SK-N-SH (cell line): Measurements from ENCODE around the gene ZNF217. TPM values are rescaled to one million over a fixed set of nuclear protein-coding genes. Genes with fewer than 3 reads are reported as not detected.
"Not testable (repeated sequence)": the region's sequence is repeated elsewhere in the genome, so short reads cannot be mapped to it uniquely, and the experiment has no call there.

Experiments used
- CTCF ChIA-PET: fragments of 300-600, 350-600 bp; formaldehyde crosslinking; extraction: SDS; loops from one replicate; lab custom pipeline; 2021; lab: Yijun Ruan, JAX
- POLR2A ChIA-PET: fragments of 350-600 bp; sonication (Branson Sonifier 250); formaldehyde crosslinking; extraction: SDS; loops from one replicate; lab custom pipeline; 2020; ENCODE audit warnings: antibody characterized with exemption, inconsistent platforms; lab: Yijun Ruan, JAX
- DNase-seq: peaks from one replicate; pipeline ENCODE4 v3.0.0; 2012
- H2AFZ ChIP-seq: fragments of 200-600 bp; sonication (generic); 2 replicates; pipeline ENCODE4 v1.8.1; 2016; ENCODE audit warnings: antibody characterized with exemption, mild to moderate bottlenecking, low read depth
- H3F3A ChIP-seq: fragments of 200-600 bp; sonication (generic); replicated peaks from 2 replicates; pipeline ENCODE3; 2016; ENCODE audit warnings: antibody characterized with exemption, mild to moderate bottlenecking; ENCODE audit not compliant: insufficient read depth
- H3K27ac ChIP-seq, 2 experiments: fragments of 200-500 bp in 1 of 2; fragments of 200-600 bp in 1 of 2; sonication (Bioruptor generic) in 1 of 2; sonication (generic), shearing (Covaris generic) in 1 of 2; 2 replicates each; pipeline versions ENCODE4 v1.5.1 to v1.6.1; 2014 to 2016; ENCODE audit warnings: low read depth in 2 of 2, inconsistent platforms in 1 of 2, low read length in 1 of 2, mild to moderate bottlenecking in 1 of 2, mixed read lengths in 1 of 2
- H3K27me3 ChIP-seq: fragments of 200-600 bp; sonication (generic), shearing (Covaris generic); 2 replicates; pipeline ENCODE4 v1.6.1; 2016; ENCODE audit warnings: mixed run types; ENCODE audit not compliant: insufficient read depth
- H3K36me3 ChIP-seq, 2 experiments: fragments of 200-500 bp in 1 of 2; fragments of 200-600 bp in 1 of 2; sonication (Bioruptor generic) in 1 of 2; sonication (generic) in 1 of 2; replicated peaks in 1 of 2; 2 replicates each; pipeline versions ENCODE3 to v1.5.1; 2014 to 2016; ENCODE audit warnings: low read length in 1 of 2, mild to moderate bottlenecking in 1 of 2; ENCODE audit not compliant: insufficient read depth in 2 of 2, control insufficient read depth in 1 of 2
- H3K4me1 ChIP-seq, 2 experiments: fragments of 200-500 bp in 1 of 2; fragments of 200-600 bp in 1 of 2; sonication (Bioruptor generic) in 1 of 2; sonication (generic), shearing (Covaris generic) in 1 of 2; 2 replicates each; pipeline versions ENCODE4 v1.5.1 to v1.6.1; 2014 to 2016; ENCODE audit warnings: low read depth in 1 of 2, low read length in 1 of 2, mixed run types in 1 of 2; ENCODE audit not compliant: insufficient read depth in 2 of 2, control insufficient read depth in 1 of 2
- H3K4me2 ChIP-seq: fragments of 200-600 bp; sonication (generic), shearing (Covaris generic); 2 replicates; pipeline ENCODE4 v1.6.1; 2017; ENCODE audit warnings: mixed run types
- H3K4me3 ChIP-seq, 2 experiments: fragments of 200-500 bp in 1 of 2; fragments of 200-600 bp in 1 of 2; sonication (Bioruptor generic) in 1 of 2; sonication (generic), shearing (Covaris generic) in 1 of 2; 2 replicates each; pipeline versions ENCODE4 v1.5.1 to v1.8.1; 2014 to 2016; ENCODE audit warnings: low read depth in 2 of 2, inconsistent platforms in 1 of 2, low read length in 1 of 2, mild to moderate bottlenecking in 1 of 2, mixed read lengths in 1 of 2, moderate library complexity in 1 of 2
- H3K79me2 ChIP-seq: fragments of 200-600 bp; sonication (generic); 2 replicates; pipeline ENCODE4 v1.8.1; 2017; ENCODE audit warnings: mild to moderate bottlenecking; ENCODE audit not compliant: insufficient read depth
- H3K9ac ChIP-seq: fragments of 200-600 bp; sonication (generic); 2 replicates; pipeline ENCODE4 v1.6.1; 2017; ENCODE audit warnings: mixed run types
- H3K9me2 ChIP-seq: fragments of 200-600 bp; sonication (generic); 2 replicates; pipeline ENCODE4 v1.6.1; 2017; ENCODE audit warnings: mixed run types
- H3K9me3 ChIP-seq: fragments of 200-600 bp; sonication (generic); 2 replicates; pipeline ENCODE4 v1.6.1; 2017; ENCODE audit warnings: mixed run types, mild to moderate bottlenecking, moderate library complexity
- H4K20me1 ChIP-seq: fragments of 200-600 bp; sonication (generic); 2 replicates; pipeline ENCODE4 v1.6.1; 2017; ENCODE audit warnings: mild to moderate bottlenecking, mixed run types; ENCODE audit not compliant: insufficient read depth
- GATA2 ChIP-seq: sonication (generic); formaldehyde crosslinking; IDR thresholded peaks from 2 replicates; pipeline ENCODE4 v1.5.0; 2020; ENCODE audit warnings: mild to moderate bottlenecking, missing genetic modification reagents
- RAD21 ChIP-seq: IDR thresholded peaks from 2 replicates; pipeline ENCODE4 v1.6.1; 2012; ENCODE audit warnings: mild to moderate bottlenecking, low read length
- WGBS: methylation state at CpG from one replicate; pipeline ENCODE4 v1.1.6; 2017; ENCODE audit warnings: low lambda C conversion rate; 5-methylcytosine and 5-hydroxymethylcytosine counted together
- polyA plus RNA-seq, 3 experiments: library from polyadenylated mRNA; depleted of rRNA; stranded (reverse); fragments of >200 nt; gene quantifications; 2 replicates each; pipeline ENCODE4 v1.2.3, GENCODE V29; 2012
- TF ChIP-seq, protein P1 (sequence below): IDR thresholded peaks from 2 replicates; pipeline ENCODE4; 2012

The ZNF217 gene
- polyA plus RNA-seq, 1 of the 3 experiments (the other 2 are of a cell fraction), result 6.9 TPM

DNA sequence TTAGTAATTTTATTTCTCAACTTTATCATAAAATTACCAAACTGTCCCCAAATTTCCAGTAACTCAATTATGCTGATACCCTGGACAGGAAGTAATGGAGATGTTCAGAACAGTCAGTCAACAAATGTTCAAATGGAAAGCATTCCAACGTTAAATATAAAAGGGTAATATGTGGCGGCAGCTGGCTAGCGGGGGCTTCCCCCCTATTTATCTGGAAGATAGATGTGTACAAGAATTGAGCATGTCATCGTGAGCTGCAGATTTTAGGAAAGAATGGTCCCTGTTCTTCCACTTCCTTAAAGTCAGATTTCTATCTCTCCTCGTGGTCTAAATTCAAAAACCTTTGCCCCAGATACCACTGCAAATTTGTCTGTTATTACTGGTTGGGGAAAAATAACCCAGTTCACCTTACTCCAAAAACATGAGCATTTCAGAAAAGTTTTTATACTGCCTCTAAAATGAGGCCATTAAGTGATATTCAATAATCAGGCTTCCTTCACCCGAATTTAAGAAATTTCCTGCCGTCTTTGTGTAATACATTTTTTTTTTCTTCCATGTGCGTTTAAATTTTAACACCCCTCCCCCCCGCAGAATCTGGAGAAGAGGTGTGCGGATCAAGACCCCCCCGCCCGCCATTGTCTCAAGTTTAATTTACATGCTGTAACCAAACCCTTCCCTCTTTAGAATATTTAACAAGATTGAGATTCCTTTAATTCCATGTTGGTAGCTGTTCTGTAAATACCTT lies 4.1 kb downstream of the ZNF217 start:
- POLR2A ChIA-PET, H3K36me3 ChIP-seq, DNase-seq, H3K27me3 ChIP-seq, H3K9me2 ChIP-seq, CTCF ChIA-PET, H3K9me3 ChIP-seq, H4K20me1 ChIP-seq, H2AFZ ChIP-seq: not testable (repeated sequence)
- peaks cover 5 to 40% of the 10 kb centered on the region in 2 experiments; a peak in 3 of 4 replicates for H3K4me1 ChIP-seq
- TF ChIP-seq, protein P1, sequence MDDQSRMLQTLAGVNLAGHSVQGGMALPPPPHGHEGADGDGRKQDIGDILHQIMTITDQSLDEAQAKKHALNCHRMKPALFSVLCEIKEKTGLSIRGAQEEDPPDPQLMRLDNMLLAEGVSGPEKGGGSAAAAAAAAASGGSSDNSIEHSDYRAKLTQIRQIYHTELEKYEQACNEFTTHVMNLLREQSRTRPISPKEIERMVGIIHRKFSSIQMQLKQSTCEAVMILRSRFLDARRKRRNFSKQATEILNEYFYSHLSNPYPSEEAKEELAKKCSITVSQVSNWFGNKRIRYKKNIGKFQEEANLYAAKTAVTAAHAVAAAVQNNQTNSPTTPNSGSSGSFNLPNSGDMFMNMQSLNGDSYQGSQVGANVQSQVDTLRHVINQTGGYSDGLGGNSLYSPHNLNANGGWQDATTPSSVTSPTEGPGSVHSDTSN, result 0 out of 2 replicates have a peak, but pooled peaks have one; percentile 11
- H3K4me2 ChIP-seq, result peak overlapping the region; percentile 82
- peak overlapping the region; percentile 100 for H3K9ac ChIP-seq
- peaks cover 25% of the 10 kb centered on the region for H3F3A ChIP-seq
- peak overlapping the region; percentile 14 to 77; a peak in 3 of 4 replicates for H3K4me3 ChIP-seq
- WGBS, result 37% methylated on average over 12 of the region's 12 CpGs
- H3K79me2 ChIP-seq, result peaks cover 90% of the 10 kb centered on the region
- H3K27ac ChIP-seq, result peak overlapping the region; percentile 11 to 98; a peak in 3 of 4 replicates

DNA sequence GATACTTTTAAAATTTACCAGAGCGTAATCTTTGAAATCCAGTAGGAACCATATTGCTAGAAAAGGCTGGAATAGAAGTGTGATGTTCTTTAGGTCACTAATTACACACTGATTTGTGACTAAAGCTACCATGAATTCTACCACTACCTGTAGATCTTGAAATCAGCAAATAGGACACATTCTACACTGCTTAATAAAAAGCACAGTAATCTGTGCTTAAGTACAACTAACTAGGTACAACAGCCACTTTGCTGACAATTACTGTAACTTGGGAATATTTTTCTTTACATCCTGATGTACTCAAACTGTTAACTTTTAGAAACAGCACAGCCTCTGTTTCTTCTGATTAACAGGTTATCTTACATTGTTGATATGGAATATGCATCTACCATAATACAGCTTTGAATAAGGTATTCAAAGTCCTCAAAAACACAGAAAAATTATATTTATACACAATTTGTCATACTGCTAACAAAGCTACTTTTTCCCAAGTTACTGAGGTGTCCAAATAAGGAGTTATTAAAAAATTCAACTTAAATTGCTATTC lies 6.4 kb downstream of the ZNF217 start:
- Histone ChIP-seq H3F3A (peaks cover 29% of the 10 kb centered on the region), H3K4me1 (peaks cover 9 to 62% of the 10 kb centered on the region in 2 experiments), H3K4me2 (peak overlapping the region; percentile 60; the same call in 1 of the 2 replicates), H3K36me3 (peaks cover 6 to 12% of the 10 kb centered on the region in 2 experiments), H3K79me2 (peaks cover 100% of the 10 kb centered on the region), H3K27ac (peak overlapping the region in 1 of 2 experiments; percentile 95; a peak in 2 of 4 replicates), H3K9ac (peak overlapping the region; percentile 30; the same call in 1 of the 2 replicates)
- DNase-seq, H3K4me3 ChIP-seq, H4K20me1 ChIP-seq, H3K9me2 ChIP-seq, H3K27me3 ChIP-seq, H3K9me3 ChIP-seq, POLR2A ChIA-PET, H2AFZ ChIP-seq: not testable (repeated sequence)
- CTCF ChIA-PET, result interaction anchor here (0.8 kb wide), 1 partner anchor 9 kb away, joined by 3 read pairs; no protein-coding TSS in a partner anchor
- WGBS, result 97% methylated on average over 1 of the region's 1 CpG

DNA sequence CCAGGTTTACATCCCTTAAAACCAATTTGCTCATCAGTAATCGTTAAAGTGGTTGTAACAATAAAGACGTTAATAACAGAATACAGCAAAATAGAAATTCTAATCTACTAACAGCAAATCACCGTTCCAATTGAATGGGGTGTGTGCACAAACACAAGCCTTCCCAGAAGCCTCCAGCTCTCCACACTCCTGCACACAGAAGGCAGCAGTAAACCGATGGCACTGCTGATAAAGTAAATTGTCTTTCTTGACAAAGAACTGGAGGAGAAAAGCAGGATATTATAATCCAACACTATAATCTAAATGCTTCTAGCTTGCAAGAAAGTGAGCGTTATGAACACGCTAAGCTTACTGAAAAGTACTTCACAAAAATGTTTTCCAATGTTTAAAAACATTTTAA lies 7.0 kb downstream of the ZNF217 start:
- Histone ChIP-seq H3K9ac (peak overlapping the region; percentile 30; the same call in 1 of the 2 replicates), H3K4me2 (peak overlapping the region; percentile 60)

GRCh38 chr20:53585910-53586309 lies 7.7 kb downstream of the ZNF217 start:
- Histone ChIP-seq H3K36me3 (peaks cover 19 to 25% of the 10 kb centered on the region in 2 experiments), H3F3A (peaks cover 23% of the 10 kb centered on the region), H3K79me2 (peaks cover 100% of the 10 kb centered on the region), H3K4me1 (peaks cover 8 to 69% of the 10 kb centered on the region in 2 experiments), H3K4me2 (peak overlapping the region; percentile 60; the same call in 1 of the 2 replicates), H3K27ac (peak overlapping the region in 1 of 2 experiments; percentile 95; a peak in 2 of 4 replicates), H3K4me3 (0 out of 4 replicates have a peak overlapping the region, but pooled peaks of 1 of the 2 experiments have one; percentile 27)
- H3K9ac ChIP-seq, H3K9me3 ChIP-seq, H2AFZ ChIP-seq, DNase-seq, H3K9me2 ChIP-seq, H3K27me3 ChIP-seq, POLR2A ChIA-PET, H4K20me1 ChIP-seq: not testable (repeated sequence)
- CTCF ChIA-PET, result interaction anchor here (0.7 to 1.1 kb wide), 3 partner anchors 8 to 354 kb away, joined by 3 to 4 read pairs (median 4); partner anchors contain the start of gene ZNF217
- WGBS, result 94% methylated on average over 5 of the region's 5 CpGs

More for the DNA sequence above, 7.0 kb downstream of the ZNF217 start:
- Histone ChIP-seq H3K9me3 (no peaks in the 10 kb centered on the region), H4K20me1 (peaks cover 4% of the 10 kb centered on the region; the same call in 1 of the 2 replicates), H3K27ac (peak overlapping the region in 1 of 2 experiments; percentile 95; a peak in 1 of 4 replicates), H3K27me3 (no peaks in the 10 kb centered on the region), H3K4me3 (no peak overlapping the region), H3F3A (peaks cover 26% of the 10 kb centered on the region), H3K79me2 (peaks cover 100% of the 10 kb centered on the region), H3K36me3 (peaks cover 12 to 18% of the 10 kb centered on the region in 2 experiments), H3K9me2 (no peaks in the 10 kb centered on the region), H2AFZ (no peak overlapping the region), H3K4me1 (peaks cover 8 to 66% of the 10 kb centered on the region in 2 experiments)
- WGBS, result 59% methylated on average over 6 of the region's 6 CpGs
- ChIA-PET CTCF (no interaction called here), POLR2A (no interaction called here)
- no peak for DNase-seq
- TF ChIP-seq GATA2 (CRISPR knock-in tag) (peak; percentile 33; the same call in 1 of the 2 replicates), RAD21 (no peak)

DNA sequence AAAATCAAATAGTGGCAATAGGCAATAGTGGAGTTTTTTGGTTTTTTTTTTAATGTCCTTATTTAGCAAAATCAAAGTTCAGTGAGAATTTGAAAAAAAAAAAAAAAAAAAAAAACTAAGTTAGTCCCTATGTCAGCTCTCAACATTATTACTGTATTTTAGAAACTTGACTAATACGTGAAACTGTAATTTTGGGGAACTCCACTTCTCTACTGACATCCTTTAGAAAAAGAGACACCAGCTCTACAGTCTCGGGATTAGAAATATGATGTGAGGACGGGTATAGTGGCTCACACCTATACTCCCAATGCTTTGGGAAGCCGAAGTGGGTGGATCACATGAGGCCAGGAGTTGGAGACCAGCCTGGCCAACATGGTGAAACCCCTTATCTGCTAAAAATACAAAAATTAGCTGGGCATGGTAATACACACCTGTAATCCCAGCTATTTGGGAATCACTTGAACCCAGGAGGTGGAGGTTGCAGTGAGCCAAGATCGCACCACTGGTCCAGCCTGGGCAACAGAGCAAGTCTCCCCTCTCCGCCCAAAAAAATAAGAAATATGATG lies 8.6 kb downstream of the ZNF217 start:
- H3K4me2 ChIP-seq, H3K27me3 ChIP-seq, POLR2A ChIA-PET, H3K9me3 ChIP-seq, H3K9me2 ChIP-seq, H2AFZ ChIP-seq, DNase-seq, H4K20me1 ChIP-seq: not testable (repeated sequence)
- Histone ChIP-seq H3K27ac (peak overlapping the region in 1 of 2 experiments; percentile 95; a peak in 2 of 4 replicates), H3K4me3 (0 out of 4 replicates have a peak overlapping the region, but pooled peaks of 1 of the 2 experiments have one; percentile 4), H3K9ac (0 out of 2 replicates have a peak overlapping the region, but pooled peaks have one; percentile 69), H3F3A (peaks cover 31% of the 10 kb centered on the region), H3K79me2 (peaks cover 100% of the 10 kb centered on the region), H3K4me1 (peaks cover 8 to 75% of the 10 kb centered on the region in 2 experiments), H3K36me3 (peaks cover 27 to 29% of the 10 kb centered on the region in 2 experiments)
- CTCF ChIA-PET, result interaction anchor here (1.0 to 1.1 kb wide), 2 partner anchors 9 to 355 kb away, joined by 4 read pairs; partner anchors contain the start of gene ZNF217
- 83% methylated on average over 6 of the region's 6 CpGs for WGBS
